Epithelial cell of prostate (primary cell): ENCODE data around the gene JAKMIP2.
"Not testable (repeated sequence)": the region's sequence is repeated elsewhere in the genome, so short reads cannot be mapped to it uniquely, and the experiment has no call there.

ENCODE experiments used
- DNase-seq: peaks from one replicate; pipeline ENCODE4 v3.0.0-alpha.2; 2011; ENCODE audit warnings: low read depth, low spot score
- H3K27ac ChIP-seq: fragments of 450-650 bp; 2 replicates; pipeline ENCODE4 v1.5.1; 2017; ENCODE audit warnings: mild to moderate bottlenecking

Gene JAKMIP2

DNA sequence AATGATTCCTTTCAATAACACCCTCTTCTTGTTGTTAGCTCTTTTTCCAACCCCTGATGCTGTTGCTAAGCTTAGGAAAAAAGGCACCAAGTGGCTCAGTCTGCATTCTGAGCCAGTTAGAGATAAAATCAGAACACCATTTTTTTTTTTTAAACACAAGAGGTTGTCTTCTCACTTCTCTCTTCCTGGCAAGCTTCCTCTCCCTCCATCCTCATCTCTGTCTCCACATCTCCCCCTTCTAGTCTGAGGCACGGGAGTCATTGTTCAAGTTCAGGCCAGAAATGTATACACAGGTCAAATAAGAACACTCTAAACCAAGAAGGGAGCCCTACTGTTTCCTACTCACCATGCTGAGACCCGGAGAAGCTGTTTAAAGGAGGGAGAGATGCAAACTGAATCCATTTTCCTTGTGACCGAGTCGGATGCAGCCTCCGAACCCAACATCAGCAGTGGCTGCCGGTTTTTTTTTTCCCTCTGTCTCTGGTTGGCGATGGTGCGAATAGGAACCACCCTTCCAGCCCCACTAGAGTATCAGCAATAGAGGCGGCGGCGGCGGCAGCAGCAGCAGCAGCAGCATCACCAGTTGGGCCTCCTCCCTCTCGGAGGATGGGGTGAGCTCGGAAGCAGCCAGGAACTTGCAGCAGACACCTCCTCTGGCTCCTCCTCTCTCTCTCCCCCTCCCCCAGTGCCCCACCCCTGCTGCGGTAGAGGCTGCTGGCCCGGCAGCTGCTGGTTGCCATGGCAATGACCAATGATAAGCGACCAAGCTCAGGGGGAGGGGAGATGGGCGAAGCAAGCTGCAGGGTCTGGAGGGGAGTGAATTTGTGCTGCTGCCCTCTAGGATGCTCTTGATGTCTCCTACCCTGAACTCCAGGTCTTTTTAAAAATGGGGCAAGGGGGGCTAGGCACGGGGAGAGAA, at the start of gene JAKMIP2:
TSS of gene JAKMIP2 (minus strand) at position 619 of the 919 bp plus-strand sequence. CDS start 110,922 bp downstream, outside the sequence.
- DNase-seq = no peak
- H3K27ac ChIP-seq = no peak within 1 kb of the TSS

GRCh38 chr5:147831465-147831864, 48.9 kb upstream of the JAKMIP2 start, which contains the start of gene SPINK1:
Gene SPINK1, minus strand, starts transcription at chr5:147831671. Its CDS starts 94 bp downstream, at chr5:147831577.
- H3K27ac ChIP-seq = no peak within 1 kb of the TSS
- DNase-seq = no peak

- no peak overlapping the region for H3K27ac ChIP-seq
- DNase-seq = no peak
These were observed 47.5 kb upstream of the JAKMIP2 start for GRCh38 chr5:147830035-147830434.

DNA sequence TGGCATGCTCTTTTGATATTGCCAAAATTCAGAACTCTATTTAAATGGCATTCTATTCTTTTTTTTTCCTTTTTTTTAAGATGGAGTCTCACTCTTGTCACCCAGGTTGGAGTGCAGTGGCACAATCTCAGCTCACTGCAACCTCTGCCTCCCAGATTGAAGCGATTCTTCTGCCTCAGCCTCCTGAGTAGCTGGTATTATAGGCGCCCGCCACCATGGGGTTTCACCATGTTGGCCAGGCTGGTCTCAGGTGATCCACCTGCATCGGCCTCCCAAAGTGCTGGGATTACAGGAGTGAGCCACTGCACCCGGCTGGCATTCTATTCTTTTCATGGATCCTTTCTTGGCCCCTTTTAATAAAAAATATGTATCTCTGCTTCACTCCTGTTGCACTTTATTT, 44.5 kb upstream of the JAKMIP2 start:
- H3K27ac ChIP-seq, DNase-seq: not testable (repeated sequence)

DNA sequence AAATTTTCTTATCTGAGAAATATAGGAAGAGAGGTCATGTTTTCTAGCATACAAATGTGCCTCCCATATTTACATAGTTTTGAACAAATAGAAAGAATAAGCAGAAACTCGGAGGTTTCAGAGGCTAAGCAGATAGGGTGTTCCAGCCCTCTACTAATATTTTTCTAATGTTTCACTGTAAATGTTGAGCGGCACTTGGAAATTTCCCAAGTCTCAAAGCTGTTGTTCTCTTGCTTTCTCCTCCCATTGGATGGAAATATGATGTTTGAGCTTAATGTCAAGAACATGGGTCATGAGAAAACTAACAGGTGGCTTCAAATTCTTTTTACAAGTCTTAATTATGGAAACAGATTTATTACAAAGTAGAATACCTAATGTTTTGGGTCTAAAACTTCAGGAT, 43.8 kb upstream of the JAKMIP2 start:
- no peak for DNase-seq
- H3K27ac ChIP-seq = no peak overlapping the region

DNA sequence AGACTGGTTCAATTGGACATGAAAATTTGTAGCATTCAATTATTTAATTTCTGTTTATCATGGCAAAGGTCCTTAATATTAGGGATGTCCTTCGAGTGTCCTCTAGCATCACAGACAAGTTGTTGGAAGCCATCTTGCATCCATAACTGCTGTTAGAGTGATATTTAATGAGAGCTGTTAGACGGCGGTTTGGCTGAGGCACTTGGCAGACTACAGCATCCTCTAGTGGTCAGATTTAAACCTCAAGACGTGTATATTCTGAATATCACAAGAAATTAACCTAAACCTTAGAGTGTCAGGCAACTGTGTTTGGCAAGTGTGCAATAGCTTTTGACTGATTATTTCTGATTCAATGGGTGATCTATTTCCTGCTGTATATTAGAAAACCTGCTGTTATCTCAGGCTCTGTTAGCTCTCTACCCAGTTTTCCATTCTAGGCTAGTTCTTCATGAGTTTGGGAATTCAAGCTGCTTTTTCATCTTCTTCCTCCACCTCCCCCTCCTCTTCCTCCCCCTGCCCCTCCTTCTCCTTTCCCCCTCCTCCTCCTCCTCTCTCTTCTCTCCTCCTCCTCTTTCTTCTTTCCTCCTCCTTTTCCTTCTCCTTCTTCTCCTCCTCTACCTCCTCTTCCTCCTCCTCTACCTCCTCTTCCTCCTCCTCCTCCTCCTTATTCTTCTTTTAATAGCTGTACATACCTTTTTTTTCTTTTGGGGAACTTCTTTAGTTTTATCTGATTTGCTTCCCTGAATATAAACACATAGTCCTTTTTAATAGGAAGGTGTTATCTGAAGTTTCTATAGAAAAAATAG, 40.4 kb upstream of the JAKMIP2 start:
- DNase-seq = no peak
- no peak overlapping the region for H3K27ac ChIP-seq

DNA sequence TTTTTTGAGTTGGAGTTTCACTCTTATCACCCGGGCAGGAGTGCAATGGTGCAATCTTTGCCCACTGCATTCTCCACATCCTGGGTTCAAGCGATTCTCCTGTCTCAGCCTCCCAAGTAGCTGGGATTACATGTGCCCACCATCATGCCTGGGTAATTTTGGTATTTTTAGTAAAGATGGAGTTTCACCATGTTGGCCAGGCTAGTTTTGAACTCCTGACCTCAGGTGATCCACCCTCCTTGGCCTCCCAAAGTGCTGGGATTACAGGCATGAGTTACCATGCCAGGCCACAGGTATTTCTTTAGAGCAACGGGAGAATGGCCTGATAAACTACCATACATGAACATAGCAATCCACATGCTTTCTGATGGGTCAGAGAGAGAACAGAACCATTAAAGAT, 39.7 kb upstream of the JAKMIP2 start:
- H3K27ac ChIP-seq = not testable (repeated sequence)

GRCh38 chr5:147821766-147822165, 39.2 kb upstream of the JAKMIP2 start:
- no peak overlapping the region for H3K27ac ChIP-seq
- no peak for DNase-seq

More for the DNA sequence above, 39.7 kb upstream of the JAKMIP2 start:
- DNase-seq = not testable (repeated sequence)

DNA sequence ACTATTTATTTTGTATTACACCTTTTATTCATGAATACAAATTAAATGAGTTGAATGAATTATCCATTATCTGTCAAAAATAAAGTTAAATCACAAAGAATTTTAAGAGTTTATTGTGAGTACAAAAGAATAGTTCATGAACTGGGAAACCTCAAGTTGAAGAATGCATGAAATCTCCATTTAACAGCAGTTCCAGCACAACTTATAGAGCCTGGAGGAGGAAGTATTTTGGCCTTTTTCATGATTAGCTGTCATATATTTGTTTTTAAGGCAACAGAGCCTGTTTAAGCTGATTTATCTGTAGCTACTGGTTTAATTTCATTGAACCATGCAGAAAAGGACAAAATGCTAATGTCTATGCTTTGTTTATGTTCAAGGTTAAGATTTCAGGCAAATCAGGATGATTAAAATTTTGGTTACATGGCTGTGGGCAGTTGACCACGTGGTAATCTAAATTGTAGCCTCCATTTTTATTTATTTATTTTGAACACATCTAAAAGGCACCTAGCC, 36.8 kb upstream of the JAKMIP2 start:
- no peak for DNase-seq
- H3K27ac ChIP-seq = no peak overlapping the region

DNA sequence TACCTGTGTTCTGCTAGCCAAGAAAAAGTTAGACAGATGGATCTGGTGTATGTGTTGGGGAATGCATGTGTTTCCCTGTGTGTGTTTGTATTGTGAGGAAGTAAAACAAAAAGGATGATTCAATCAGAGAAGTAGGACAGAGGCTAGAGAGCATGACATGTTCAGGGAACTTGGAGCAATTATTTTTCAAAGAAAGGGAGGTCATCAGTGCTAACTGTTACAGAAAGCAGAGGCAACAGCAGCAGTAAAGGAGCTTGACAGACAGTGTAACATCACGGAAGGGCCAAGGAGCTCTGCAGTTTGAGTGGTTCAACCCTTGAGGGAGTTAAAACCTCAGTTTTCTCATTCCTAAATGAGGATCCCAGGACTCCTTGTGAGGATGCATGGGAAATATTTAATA, 35.8 kb upstream of the JAKMIP2 start:
- no peak for DNase-seq
- no peak overlapping the region for H3K27ac ChIP-seq

- no peak overlapping the region for H3K27ac ChIP-seq
- DNase-seq = no peak
These were observed 31.2 kb upstream of the JAKMIP2 start for GRCh38 chr5:147813696-147814095.

DNA sequence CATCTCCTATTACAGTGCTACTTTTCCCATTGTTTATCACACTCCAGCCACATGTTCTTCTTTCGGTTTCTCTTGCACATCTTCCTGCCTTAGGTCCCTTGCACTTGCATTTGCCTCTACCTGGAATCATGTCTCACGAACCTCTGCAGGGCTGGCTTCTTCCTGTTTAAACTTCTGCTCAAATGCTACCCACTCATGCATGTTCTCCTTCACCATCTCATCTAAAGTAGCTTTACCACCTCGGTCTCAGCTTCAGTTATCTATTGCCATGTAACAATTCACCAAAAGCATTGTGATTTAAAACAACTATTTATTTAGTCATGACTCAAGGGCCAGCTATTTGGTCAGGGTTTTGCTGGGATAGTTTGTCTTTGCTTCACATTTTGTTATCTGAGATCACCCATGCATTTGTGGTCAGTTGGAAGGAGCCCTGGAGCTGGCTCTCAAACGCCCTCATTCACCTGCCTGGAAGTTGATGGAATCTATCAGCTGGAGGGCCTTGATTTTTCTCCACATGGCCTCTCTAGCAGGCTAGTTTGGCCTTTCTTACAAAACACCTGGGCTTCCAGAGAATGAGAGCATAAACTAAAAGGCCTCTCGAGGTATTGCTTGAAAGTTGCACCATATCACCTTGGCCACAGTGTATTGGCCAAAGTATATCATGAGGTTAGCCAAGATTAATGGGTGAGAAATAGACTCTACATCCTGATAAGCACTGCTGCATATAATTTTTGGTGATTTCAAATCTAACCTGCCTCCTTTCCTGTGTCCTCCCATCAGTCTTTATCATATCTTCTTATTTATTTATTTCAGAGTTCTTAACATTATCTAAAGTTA, 27.5 kb upstream of the JAKMIP2 start:
- DNase-seq = no peak
- H3K27ac ChIP-seq = no peak overlapping the region

- no peak overlapping the region for H3K27ac ChIP-seq
- no peak for DNase-seq
These were observed 22.5 kb upstream of the JAKMIP2 start for GRCh38 chr5:147805030-147805454.

DNA sequence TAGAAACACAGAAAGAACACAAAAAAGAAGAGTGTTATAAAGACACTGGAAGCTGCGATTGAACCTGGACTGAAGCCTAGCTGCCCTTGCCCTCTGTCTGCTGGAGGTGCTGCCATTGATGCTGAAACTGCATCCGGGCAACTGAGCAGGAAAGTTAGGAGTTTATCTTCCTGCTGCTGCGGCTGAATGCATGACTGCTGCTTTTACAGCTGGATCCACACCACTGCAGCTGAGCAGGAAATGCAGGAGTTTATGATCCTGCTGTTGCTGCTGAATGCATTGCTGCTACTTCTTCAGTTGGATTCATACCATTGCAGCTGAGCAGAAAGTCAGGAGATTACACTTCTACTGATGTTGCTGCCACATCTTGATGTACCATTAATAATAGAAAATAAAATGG, 21.8 kb upstream of the JAKMIP2 start:
- no peak overlapping the region for H3K27ac ChIP-seq
- no peak for DNase-seq

DNA sequence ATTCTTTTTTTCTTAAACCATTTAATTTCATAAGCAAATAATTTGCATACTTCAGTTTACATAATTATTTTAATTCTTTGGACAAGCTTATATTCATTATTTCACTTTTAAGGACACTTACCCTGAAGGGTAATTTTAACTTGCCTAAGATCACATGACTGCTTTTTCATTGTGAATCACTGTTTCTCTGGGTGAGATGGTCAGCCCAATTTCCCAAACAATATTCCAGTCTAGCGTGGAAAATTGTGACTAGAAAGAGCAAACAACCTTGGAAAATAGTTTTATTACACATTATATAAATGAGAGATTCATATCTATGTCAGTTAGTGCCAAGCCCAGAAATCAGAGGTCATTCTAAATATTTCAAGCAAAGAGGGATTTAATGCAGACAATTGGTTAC, 21.4 kb upstream of the JAKMIP2 start:
- no peak overlapping the region for H3K27ac ChIP-seq
- no peak for DNase-seq

DNA sequence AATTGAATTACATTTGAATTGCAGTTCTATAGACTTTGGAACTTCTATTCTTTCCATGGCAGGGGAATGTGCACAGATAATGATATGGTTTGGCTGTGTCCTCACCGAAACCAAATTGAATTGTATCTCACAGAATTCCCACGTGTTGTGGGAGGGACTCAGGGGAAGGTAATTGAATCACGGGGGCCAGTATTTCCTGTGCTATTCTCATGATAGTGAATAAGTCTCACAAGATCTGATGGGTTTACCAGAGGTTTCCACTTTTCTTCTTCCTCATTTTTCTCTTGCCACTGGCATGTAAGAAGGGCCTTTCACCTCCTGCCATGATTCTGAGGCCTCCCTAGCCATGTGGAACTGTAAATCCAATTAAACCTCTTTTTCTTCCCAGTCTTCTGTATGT, 20.6 kb upstream of the JAKMIP2 start:
- DNase-seq, H3K27ac ChIP-seq: not testable (repeated sequence)

DNA sequence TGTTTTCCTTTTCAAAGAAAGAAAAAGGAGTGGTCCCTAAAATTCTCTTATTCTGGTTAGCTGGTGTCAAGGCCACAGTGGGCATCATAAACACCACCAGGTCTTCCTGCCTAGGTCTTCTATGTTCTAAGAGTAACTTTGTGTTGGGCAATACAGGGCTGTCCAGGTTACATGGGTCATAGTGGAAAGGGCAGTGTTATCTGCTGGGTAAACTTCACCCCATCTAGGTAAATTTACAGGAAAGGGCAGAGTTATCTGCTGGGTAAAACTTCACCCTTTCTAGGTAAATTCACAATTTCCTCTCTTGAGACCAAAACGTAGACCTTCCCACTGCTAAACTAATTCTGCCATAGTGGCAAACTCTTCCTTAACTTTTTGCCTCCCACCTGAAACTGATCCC, 18.9 kb upstream of the JAKMIP2 start:
- H3K27ac ChIP-seq = no peak overlapping the region
- DNase-seq = no peak

DNA sequence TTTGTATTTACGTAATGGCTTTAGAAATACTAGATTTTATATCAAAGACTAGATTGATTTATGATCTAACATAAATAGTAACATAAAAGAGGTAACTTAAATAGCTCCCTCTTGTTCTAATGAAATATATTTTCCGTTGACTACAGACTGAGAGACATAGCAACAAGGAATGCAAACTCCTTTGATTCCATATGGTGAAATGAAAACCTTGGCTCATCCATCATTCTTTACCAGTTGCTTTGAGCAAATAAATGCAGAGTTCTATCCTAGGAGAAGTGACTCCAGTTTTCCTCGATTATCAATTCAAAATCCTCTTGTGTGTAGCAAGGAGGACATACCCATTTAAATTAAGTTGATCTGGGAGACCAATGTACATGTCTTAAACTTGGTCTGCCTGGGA, 18.0 kb upstream of the JAKMIP2 start:
- H3K27ac ChIP-seq = no peak overlapping the region
- DNase-seq = no peak

- DNase-seq = peak; percentile 6
- no peak overlapping the region for H3K27ac ChIP-seq
These were observed 14.2 kb upstream of the JAKMIP2 start for GRCh38 chr5:147796556-147797308.
